MM.1S (cell line): Measurements from ENCODE around the gene KCNMB2.

ENCODE experiments used
- EZH2 ChIP-seq: fragments of 300-600 bp; sonication (generic); optimal IDR thresholded peaks from 2 replicates; pipeline ENCODE3; 2017; ENCODE audit warnings: low read depth, mild to moderate bottlenecking, antibody characterized with exemption, low read length, mixed read lengths
- TF ChIP-seq, protein P1 (sequence below): fragments of 300-600 bp; sonication (generic); IDR thresholded peaks from 2 replicates; pipeline ENCODE4 v1.5.1; 2016; ENCODE audit warnings: antibody characterized with exemption, low read length, mixed read lengths

DNA sequence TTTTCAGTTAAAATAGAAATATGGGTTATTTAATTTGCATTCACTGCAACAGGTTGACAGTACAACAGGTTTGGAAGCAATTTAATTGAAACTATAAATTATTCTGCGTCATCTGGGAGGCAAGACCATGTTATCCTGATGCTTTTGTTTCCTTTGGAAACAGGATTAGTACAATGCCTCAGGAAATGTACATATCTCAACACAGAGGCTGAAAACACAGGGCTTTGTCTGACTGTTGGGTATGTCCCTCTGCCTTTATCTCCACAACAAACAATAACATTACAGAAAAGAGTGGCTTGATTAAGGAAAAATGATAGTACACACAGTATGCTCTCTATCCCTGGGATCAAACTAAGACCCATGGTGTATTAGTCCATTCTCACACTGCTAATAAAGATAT, 95.7 kb downstream of the KCNMB2 start:
- TF ChIP-seq, protein P1, sequence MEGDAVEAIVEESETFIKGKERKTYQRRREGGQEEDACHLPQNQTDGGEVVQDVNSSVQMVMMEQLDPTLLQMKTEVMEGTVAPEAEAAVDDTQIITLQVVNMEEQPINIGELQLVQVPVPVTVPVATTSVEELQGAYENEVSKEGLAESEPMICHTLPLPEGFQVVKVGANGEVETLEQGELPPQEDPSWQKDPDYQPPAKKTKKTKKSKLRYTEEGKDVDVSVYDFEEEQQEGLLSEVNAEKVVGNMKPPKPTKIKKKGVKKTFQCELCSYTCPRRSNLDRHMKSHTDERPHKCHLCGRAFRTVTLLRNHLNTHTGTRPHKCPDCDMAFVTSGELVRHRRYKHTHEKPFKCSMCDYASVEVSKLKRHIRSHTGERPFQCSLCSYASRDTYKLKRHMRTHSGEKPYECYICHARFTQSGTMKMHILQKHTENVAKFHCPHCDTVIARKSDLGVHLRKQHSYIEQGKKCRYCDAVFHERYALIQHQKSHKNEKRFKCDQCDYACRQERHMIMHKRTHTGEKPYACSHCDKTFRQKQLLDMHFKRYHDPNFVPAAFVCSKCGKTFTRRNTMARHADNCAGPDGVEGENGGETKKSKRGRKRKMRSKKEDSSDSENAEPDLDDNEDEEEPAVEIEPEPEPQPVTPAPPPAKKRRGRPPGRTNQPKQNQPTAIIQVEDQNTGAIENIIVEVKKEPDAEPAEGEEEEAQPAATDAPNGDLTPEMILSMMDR: no peak
- no peak for TF ChIP-seq EZH2
